Ascending aorta (tissue), 2 donors: ENCODE measurements around the gene GABBR2. TPM values are rescaled to one million over a fixed set of nuclear protein-coding genes. Genes with fewer than 3 reads are reported as not detected.
A peak's percentile ranks its signal among the peaks of the same experiment; 100 is the strongest.

Experiments used
- DNase-seq, 2 donors: peaks; one replicate each; pipeline ENCODE4 v3.0.0-alpha.2; 2019; ENCODE audit warnings: low spot score in 2 of 2
- H3K27ac ChIP-seq, 2 donors: fragments of 200-600 bp; sonication (generic); one replicate each; pipeline ENCODE4 v1.5.1; 2016 to 2017; ENCODE audit warnings: mild to moderate bottlenecking in 1 of 2
- H3K27me3 ChIP-seq: fragments of 200-600 bp; sonication (generic); one replicate; pipeline ENCODE4 v1.5.1; 2017
- H3K36me3 ChIP-seq, 2 donors: fragments of 200-600 bp; sonication (generic); one replicate each; pipeline ENCODE4 v1.5.1; 2016
- H3K4me1 ChIP-seq, 2 donors: fragments of 200-600 bp; sonication (generic); one replicate each; pipeline ENCODE4 v1.5.1; 2016 to 2017; ENCODE audit warnings: mild to moderate bottlenecking in 1 of 2
- H3K4me3 ChIP-seq, 2 donors: fragments of 200-600 bp; sonication (generic); one replicate each; pipeline ENCODE4 v1.5.1; 2016 to 2017; ENCODE audit warnings: mild to moderate bottlenecking in 1 of 2
- H3K9me3 ChIP-seq, 2 donors: fragments of 200-600 bp; sonication (generic); one replicate each; pipeline ENCODE4 v1.5.1; 2016
- CTCF ChIP-seq, 3 experiments: fragments of 200-600 bp in 2 of 3; fragments of 450-650 bp in 1 of 3; sonication (generic) in 2 of 3; IDR thresholded peaks; one replicate each; pipeline ENCODE4 v1.5.1; 2016 to 2019; ENCODE audit warnings: antibody characterized with exemption in 3 of 3, mild to moderate bottlenecking in 1 of 3, moderate library complexity in 1 of 3
- intact Hi-C: fragments of 100-400 bp; cut with DNase I; formaldehyde crosslinking; loops from one replicate; pipeline ENCODE4 v1.15.1; 2023
- total RNA-seq: library from RNA; depleted of rRNA; stranded (reverse); fragments of >200 nt; gene quantifications from one replicate; pipeline ENCODE4 v1.1.0, GENCODE V29; 2016

The GABBR2 gene
- total RNA-seq, 1 donor from 2014 or later: not detected

DNA sequence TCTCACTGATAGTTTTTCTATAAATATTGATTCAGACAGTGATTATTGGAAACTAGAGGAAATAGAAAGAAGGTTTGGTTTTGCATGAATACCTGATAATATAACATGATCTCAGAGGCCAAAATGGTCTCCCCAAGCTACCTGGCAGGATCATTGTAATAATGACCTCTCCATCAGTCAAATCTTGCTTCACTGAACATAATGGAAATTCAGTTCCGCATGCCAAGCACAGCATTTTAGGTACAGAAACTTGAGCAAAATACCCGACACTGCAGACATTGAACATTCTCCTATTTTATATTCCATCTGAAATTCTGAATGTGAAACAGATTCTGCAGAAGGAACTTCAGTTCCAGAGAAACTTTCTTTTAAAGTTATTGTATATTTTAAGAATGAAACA, 444.2 kb downstream of the GABBR2 start:
- Histone ChIP-seq H3K36me3 (no peaks in the 10 kb centered on the region), H3K9me3 (no peaks in the 10 kb centered on the region), H3K27ac (no peak overlapping the region), H3K4me3 (no peak overlapping the region), H3K27me3 (no peaks in the 10 kb centered on the region), H3K4me1 (no peaks in the 10 kb centered on the region)
- no peak for TF ChIP-seq CTCF (IDR thresholded peaks at IDR 0.05)
- intact Hi-C loops: loop anchor here (5.0 kb wide), 1 partner anchor 552 kb away; no protein-coding TSS in a partner anchor
- DNase-seq: no peak

DNA sequence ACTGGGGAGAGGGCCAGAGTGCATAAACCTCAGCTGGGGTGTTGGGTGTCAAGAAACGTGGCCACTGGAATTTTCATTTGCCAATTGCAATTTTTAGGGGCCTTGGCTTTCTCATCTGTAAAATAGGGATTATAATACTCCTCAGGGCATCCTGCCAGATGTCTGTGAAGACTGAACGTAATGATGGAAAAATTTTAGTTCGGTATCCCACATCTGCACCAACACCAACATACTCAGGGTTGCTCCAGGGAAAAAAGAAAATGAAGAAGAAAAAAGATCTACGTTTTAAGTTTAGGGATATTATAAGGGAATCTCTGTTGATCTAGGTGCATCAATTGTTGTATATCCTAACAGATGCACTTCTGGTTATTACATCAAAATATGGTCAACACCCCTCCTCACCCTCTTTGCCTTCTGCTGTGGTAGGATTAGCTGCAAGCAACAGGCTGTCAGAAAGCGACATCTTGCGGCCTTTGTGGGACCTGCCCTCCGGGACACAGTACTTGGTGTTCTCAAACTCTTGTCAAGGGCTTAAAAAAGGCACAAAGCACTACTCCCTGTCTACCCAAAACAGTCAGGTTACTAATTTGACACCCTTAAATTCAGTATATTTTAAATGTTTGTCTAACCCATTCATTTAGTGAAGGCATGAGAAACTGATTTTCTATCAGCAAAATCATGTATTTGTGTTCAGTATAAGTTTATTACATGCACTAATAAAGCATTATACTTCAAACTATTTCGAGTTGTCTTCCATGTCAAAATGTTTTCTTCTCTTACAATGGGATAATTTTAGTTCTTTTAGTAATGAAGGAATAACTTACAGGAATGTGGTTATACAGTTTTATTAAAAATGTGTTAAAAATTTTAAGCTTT, 445.0 kb downstream of the GABBR2 start:
- Histone ChIP-seq H3K27ac (no peak overlapping the region), H3K36me3 (no peaks in the 10 kb centered on the region), H3K4me1 (no peaks in the 10 kb centered on the region), H3K4me3 (no peak overlapping the region), H3K9me3 (no peaks in the 10 kb centered on the region), H3K27me3 (no peaks in the 10 kb centered on the region)
- DNase-seq: peak in 1 of 2 donors; percentile 83
- peak; percentile 80 to 91 (median 89) for TF ChIP-seq CTCF (IDR thresholded peaks at IDR 0.05)
- intact Hi-C loops: loop anchor here (1.0 to 5.0 kb wide), 3 partner anchors 58 to 551 kb away; no protein-coding TSS in a partner anchor

- Histone ChIP-seq H3K4me1 (no peaks in the 10 kb centered on the region), H3K27me3 (no peaks in the 10 kb centered on the region), H3K4me3 (no peak overlapping the region), H3K9me3 (no peaks in the 10 kb centered on the region), H3K27ac (no peak overlapping the region), H3K36me3 (no peaks in the 10 kb centered on the region)
- intact Hi-C loops: loop anchor here (1.0 to 5.0 kb wide), 3 partner anchors 58 to 551 kb away; no protein-coding TSS in a partner anchor
- no peak for DNase-seq
- TF ChIP-seq CTCF (IDR thresholded peaks at IDR 0.05): no peak
These were observed 445.7 kb downstream of the GABBR2 start for GRCh38 chr9:98263080-98263479.

DNA sequence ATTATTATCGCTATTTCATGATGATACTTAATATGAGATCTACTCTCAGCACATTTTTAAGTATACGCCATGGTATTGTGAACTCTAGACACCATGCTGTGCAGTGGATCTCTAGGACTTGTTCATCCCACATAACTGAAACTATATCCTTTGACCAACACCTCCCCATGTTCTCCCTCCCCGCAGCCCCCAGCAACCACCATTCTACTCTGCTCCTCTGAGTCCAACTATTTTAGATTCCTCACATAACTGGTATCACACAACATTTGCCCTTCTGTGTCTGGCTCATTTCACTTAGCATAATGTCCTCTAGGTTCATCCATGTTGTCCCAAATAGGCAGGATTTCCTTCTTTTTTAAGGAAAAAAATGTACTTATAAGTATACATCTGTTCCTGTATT, 446.7 kb downstream of the GABBR2 start:
- Histone ChIP-seq H3K4me3 (no peak overlapping the region), H3K27me3 (no peaks in the 10 kb centered on the region), H3K27ac (no peak overlapping the region), H3K36me3 (no peaks in the 10 kb centered on the region), H3K9me3 (no peaks in the 10 kb centered on the region), H3K4me1 (no peaks in the 10 kb centered on the region)
- TF ChIP-seq CTCF (IDR thresholded peaks at IDR 0.05): no peak
- intact Hi-C loops: loop anchor here (5.0 kb wide), 1 partner anchor 550 kb away; no protein-coding TSS in a partner anchor
- no peak for DNase-seq

DNA sequence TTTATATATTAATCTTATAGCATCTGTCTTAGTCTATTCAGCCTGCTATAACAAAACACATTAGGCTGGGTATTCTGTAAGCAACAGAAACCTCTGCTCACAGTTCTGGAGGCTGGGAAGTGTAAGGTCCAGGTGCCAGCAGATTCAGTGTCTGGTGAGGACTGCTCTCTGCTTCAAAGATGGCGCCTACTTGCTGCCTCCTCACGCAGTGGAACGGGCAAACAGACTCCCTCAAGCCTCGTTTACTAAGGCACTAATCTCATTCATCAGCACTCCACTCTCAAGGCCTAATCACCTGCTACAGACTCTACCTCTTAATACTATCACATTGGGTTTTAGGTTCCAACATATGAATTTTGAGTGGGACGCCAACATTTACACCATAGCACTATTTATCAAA, 448.1 kb downstream of the GABBR2 start:
- no peak overlapping the region for H3K27ac ChIP-seq
- peaks cover 0 to 4% of the 10 kb centered on the region in 2 donors for H3K4me1 ChIP-seq
- intact Hi-C loops: loop anchor here (5.0 kb wide), 1 partner anchor 548 kb away; no protein-coding TSS in a partner anchor
- TF ChIP-seq CTCF (IDR thresholded peaks at IDR 0.05): no peak
- H3K36me3 ChIP-seq: no peaks in the 10 kb centered on the region
- no peaks in the 10 kb centered on the region for H3K9me3 ChIP-seq
- no peak for DNase-seq
- no peak overlapping the region for H3K4me3 ChIP-seq
- H3K27me3 ChIP-seq: no peaks in the 10 kb centered on the region
